HEK293 (cell line): ENCODE data around the gene SAMD13.
A peak's percentile ranks its signal among the peaks of the same experiment; 100 is the strongest.

Source experiments
- CTCF ChIA-PET: fragments of 350-600 bp; formaldehyde crosslinking; extraction: SDS; loops from one replicate; lab custom pipeline; 2021; ENCODE audit warnings: antibody characterized with exemption; lab: Yijun Ruan, JAX
- POLR2A ChIA-PET: fragments of 300-600 bp; formaldehyde crosslinking; extraction: SDS; loops from one replicate; lab custom pipeline; 2020; ENCODE audit warnings: antibody characterized with exemption, inconsistent platforms; lab: Yijun Ruan, JAX
- H3K27ac ChIP-seq: fragments of 200-500 bp; sonication (Bioruptor generic); 2 replicates; pipeline ENCODE4 v1.5.1; 2014; ENCODE audit warnings: low read depth, low read length, control low read depth, inconsistent platforms; ENCODE audit errors: extremely low read depth
- H3K36me3 ChIP-seq, 2 experiments: fragments of 200-500 bp in 1 of 2; sonication (Bioruptor generic) in 1 of 2; 1 replicate in 1 of 2; 2 replicates in 1 of 2; pipeline ENCODE4 v1.5.1; 2014 to 2017; ENCODE audit warnings: inconsistent platforms in 2 of 2, low read length in 2 of 2; ENCODE audit not compliant: control insufficient read depth in 2 of 2, insufficient read depth in 1 of 2
- H3K4me1 ChIP-seq: fragments of 200-500 bp; sonication (Bioruptor generic); 2 replicates; pipeline ENCODE4 v1.5.1; 2014; ENCODE audit warnings: mild to moderate bottlenecking, low read length, inconsistent platforms; ENCODE audit not compliant: control insufficient read depth, insufficient read depth
- H3K4me3 ChIP-seq: 2 replicates; pipeline ENCODE4 v1.5.1; 2011; ENCODE audit warnings: low read depth, mild to moderate bottlenecking, control low read depth, low read length, moderate library complexity
- H3K9me3 ChIP-seq: fragments of 200-500 bp; sonication (Bioruptor generic); 2 replicates; pipeline ENCODE4 v1.5.1; 2014; ENCODE audit warnings: low read depth, low read length, inconsistent platforms; ENCODE audit not compliant: control insufficient read depth, insufficient read depth
- EGR2 ChIP-seq: fragments of 450-650 bp; formaldehyde crosslinking; IDR thresholded peaks from 2 replicates; pipeline ENCODE4 v1.5.1; 2016; ENCODE audit warnings: low read depth, missing biosample characterization, missing genetic modification characterization
- GLIS2 ChIP-seq: fragments of 450-650 bp; formaldehyde crosslinking; IDR thresholded peaks from 2 replicates; pipeline ENCODE4 v1.5.1; 2016; ENCODE audit warnings: missing biosample characterization, missing genetic modification characterization
- KLF1 ChIP-seq: fragments of 450-650 bp; formaldehyde crosslinking; IDR thresholded peaks from 2 replicates; pipeline ENCODE4 v1.5.1; 2016; ENCODE audit warnings: missing biosample characterization, missing genetic modification characterization
- KLF9 ChIP-seq: fragments of 450-650 bp; formaldehyde crosslinking; IDR thresholded peaks from 2 replicates; pipeline ENCODE4 v1.5.1; 2016; ENCODE audit warnings: missing biosample characterization, missing genetic modification characterization, low read depth
- PRDM1 ChIP-seq: fragments of 450-650 bp; formaldehyde crosslinking; IDR thresholded peaks from 2 replicates; pipeline ENCODE4; 2016; ENCODE audit warnings: missing biosample characterization, missing genetic modification characterization
- SCRT2 ChIP-seq: fragments of 450-650 bp; formaldehyde crosslinking; IDR thresholded peaks from 2 replicates; pipeline ENCODE4 v1.5.1; 2016; ENCODE audit warnings: missing biosample characterization, missing genetic modification characterization
- SP2 ChIP-seq: fragments of 450-650 bp; formaldehyde crosslinking; IDR thresholded peaks from 2 replicates; pipeline ENCODE4 v1.5.1; 2016; ENCODE audit warnings: missing biosample characterization, missing genetic modification characterization
- SP3 ChIP-seq: fragments of 450-650 bp; formaldehyde crosslinking; IDR thresholded peaks from 2 replicates; pipeline ENCODE4 v1.5.1; 2016; ENCODE audit warnings: missing biosample characterization, missing genetic modification characterization
- ZBTB17 ChIP-seq: fragments of 450-650 bp; formaldehyde crosslinking; IDR thresholded peaks from 2 replicates; pipeline ENCODE4 v1.5.1; 2016; ENCODE audit warnings: missing biosample characterization, missing genetic modification characterization
- ZEB2 ChIP-seq: fragments of 450-650 bp; formaldehyde crosslinking; IDR thresholded peaks from 2 replicates; pipeline ENCODE4 v1.5.1; 2016; ENCODE audit warnings: missing biosample characterization, missing genetic modification characterization
- ZIC2 ChIP-seq: fragments of 450-650 bp; formaldehyde crosslinking; IDR thresholded peaks from 2 replicates; pipeline ENCODE4 v1.5.1; 2016; ENCODE audit warnings: missing biosample characterization, missing genetic modification characterization
- ZNF274 ChIP-seq, 2 experiments: fragments of 200-500 bp in 1 of 2; fragments of 450-650 bp in 1 of 2; sonication (Bioruptor generic) in 1 of 2; formaldehyde crosslinking in 1 of 2; IDR thresholded peaks; 2 replicates each; pipeline versions ENCODE4 v1.5.1 to v1.6.1; 2014 to 2016; ENCODE audit warnings: borderline replicate concordance in 1 of 2, inconsistent platforms in 1 of 2, low read length in 1 of 2, missing biosample characterization in 1 of 2, missing genetic modification characterization in 1 of 2
- ZNF302 ChIP-seq: fragments of 450-650 bp; formaldehyde crosslinking; IDR thresholded peaks from 2 replicates; pipeline ENCODE4 v1.5.1; 2016; ENCODE audit warnings: missing biosample characterization, missing genetic modification characterization, low read depth
- ZNF335 ChIP-seq: fragments of 450-650 bp; formaldehyde crosslinking; conservative IDR thresholded peaks from 2 replicates; pipeline ENCODE4 v1.5.1; 2016; ENCODE audit warnings: missing biosample characterization, missing genetic modification characterization
- ZNF354C ChIP-seq: fragments of 450-650 bp; formaldehyde crosslinking; IDR thresholded peaks from 2 replicates; pipeline ENCODE4 v1.5.1; 2016; ENCODE audit warnings: missing biosample characterization, missing genetic modification characterization, low read depth, borderline replicate concordance
- ZNF501 ChIP-seq: fragments of 450-650 bp; formaldehyde crosslinking; IDR thresholded peaks from 2 replicates; pipeline ENCODE4 v1.5.1; 2016; ENCODE audit warnings: missing biosample characterization, missing genetic modification characterization
- ZNF514 ChIP-seq: fragments of 450-650 bp; formaldehyde crosslinking; IDR thresholded peaks from 2 replicates; pipeline ENCODE4 v1.5.1; 2016; ENCODE audit warnings: missing biosample characterization, missing genetic modification characterization
- ZNF558 ChIP-seq: fragments of 450-650 bp; formaldehyde crosslinking; IDR thresholded peaks from 2 replicates; pipeline ENCODE4 v1.5.1; 2016; ENCODE audit warnings: missing biosample characterization, missing genetic modification characterization
- ZNF629 ChIP-seq: fragments of 450-650 bp; formaldehyde crosslinking; IDR thresholded peaks from 2 replicates; pipeline ENCODE4 v1.5.1; 2017; ENCODE audit warnings: missing biosample characterization, missing genetic modification characterization
- ZNF701 ChIP-seq: fragments of 450-650 bp; formaldehyde crosslinking; IDR thresholded peaks from 2 replicates; pipeline ENCODE4 v1.5.1; 2016; ENCODE audit warnings: missing biosample characterization, missing genetic modification characterization
- TF ChIP-seq, protein P1 (sequence below): IDR thresholded peaks from 2 replicates; pipeline ENCODE4 v1.6.1; 2011; ENCODE audit warnings: mild to moderate bottlenecking, low read depth, low read length, borderline replicate concordance
- TF ChIP-seq, protein P2 (sequence below): fragments of 450-650 bp; formaldehyde crosslinking; IDR thresholded peaks from 2 replicates; pipeline ENCODE4 v1.5.1; 2016; ENCODE audit warnings: missing biosample characterization, missing genetic modification characterization
- TF ChIP-seq, protein P3 (sequence below): fragments of 450-650 bp; formaldehyde crosslinking; IDR thresholded peaks from 2 replicates; pipeline ENCODE4 v1.5.1; 2016; ENCODE audit warnings: missing biosample characterization, missing genetic modification characterization, low read depth
- TF ChIP-seq, protein P4 (sequence below): fragments of 450-650 bp; formaldehyde crosslinking; optimal IDR thresholded peaks from 2 replicates; pipeline ENCODE3; 2016; ENCODE audit warnings: missing biosample characterization, mild to moderate bottlenecking, missing genetic modification characterization
- TF ChIP-seq, protein P5 (sequence below): fragments of 450-650 bp; formaldehyde crosslinking; IDR thresholded peaks from 2 replicates; pipeline ENCODE4 v1.5.1; 2016; ENCODE audit warnings: missing biosample characterization, missing genetic modification characterization
- TF ChIP-seq, protein P6 (sequence below): fragments of 450-650 bp; formaldehyde crosslinking; IDR thresholded peaks from 2 replicates; pipeline ENCODE4 v1.5.1; 2016; ENCODE audit warnings: missing biosample characterization, missing genetic modification characterization

Gene SAMD13

DNA sequence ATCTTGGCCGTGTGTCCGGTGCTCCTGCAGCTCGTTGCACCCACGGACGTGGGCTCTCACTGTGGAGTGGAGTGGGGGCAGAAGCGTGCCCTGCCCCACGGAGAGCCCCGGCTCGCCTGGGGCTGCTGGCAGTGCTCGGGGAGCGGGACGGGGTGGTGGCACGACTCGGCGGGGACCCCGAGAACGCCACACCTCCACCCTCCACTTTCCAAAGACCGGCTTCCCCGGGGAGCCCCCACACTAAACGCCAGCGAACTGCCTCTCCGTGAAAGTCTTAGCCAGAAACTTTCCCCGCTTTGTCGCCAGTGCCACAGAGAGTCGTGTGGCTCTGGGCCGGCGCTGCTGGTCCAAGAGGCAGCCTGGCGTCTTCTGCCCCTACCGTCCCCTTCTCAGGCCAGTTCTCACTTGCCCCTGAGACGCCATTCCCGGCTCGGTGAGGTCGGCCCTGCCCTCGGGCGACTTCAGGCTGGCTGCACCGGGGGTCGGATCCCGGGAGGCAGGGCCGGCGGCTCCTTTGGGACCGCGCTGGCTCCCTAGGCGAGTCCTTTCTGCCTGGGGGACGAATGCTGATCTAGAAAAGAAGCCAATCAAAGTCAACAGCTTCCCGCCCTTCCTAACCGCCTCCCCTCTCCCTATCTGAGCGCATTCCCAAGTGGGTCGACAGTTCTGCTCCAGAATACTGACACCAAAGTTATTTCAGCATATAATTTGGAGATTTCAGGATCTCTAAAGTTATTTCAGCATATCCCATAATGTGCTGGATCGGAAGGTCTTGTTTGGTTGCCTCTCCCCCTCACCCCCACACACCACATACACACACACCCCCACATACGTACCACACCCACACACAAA, 2.6 kb upstream of the SAMD13 start:
- POLR2A ChIA-PET, result interaction anchor here (0.8 to 1.7 kb wide), 2 partner anchors 9 to 307 kb away, joined by 3 read pairs; no protein-coding TSS in a partner anchor
- H3K27ac ChIP-seq, result peak overlapping the region; percentile 86; the same call in 1 of the 2 replicates
- H3K4me3 ChIP-seq, result peak overlapping the region; percentile 90
- H3K36me3 ChIP-seq, result no peaks in the 10 kb centered on the region
- H3K9me3 ChIP-seq, result no peaks in the 10 kb centered on the region
- CTCF ChIA-PET, result interaction anchor here (0.6 to 1.3 kb wide), 6 partner anchors 10 to 134 kb away, joined by 3 to 6 read pairs (median 3); no protein-coding TSS in a partner anchor
- H3K4me1 ChIP-seq, result peaks cover 3% of the 10 kb centered on the region; the same call in 1 of the 2 replicates
- TF ChIP-seq KLF1 (tag by site-specific recombination), result peak; percentile 65; the same call in 1 of the 2 replicates
- no peak for TF ChIP-seq ZNF701
- TF ChIP-seq, protein P1, sequence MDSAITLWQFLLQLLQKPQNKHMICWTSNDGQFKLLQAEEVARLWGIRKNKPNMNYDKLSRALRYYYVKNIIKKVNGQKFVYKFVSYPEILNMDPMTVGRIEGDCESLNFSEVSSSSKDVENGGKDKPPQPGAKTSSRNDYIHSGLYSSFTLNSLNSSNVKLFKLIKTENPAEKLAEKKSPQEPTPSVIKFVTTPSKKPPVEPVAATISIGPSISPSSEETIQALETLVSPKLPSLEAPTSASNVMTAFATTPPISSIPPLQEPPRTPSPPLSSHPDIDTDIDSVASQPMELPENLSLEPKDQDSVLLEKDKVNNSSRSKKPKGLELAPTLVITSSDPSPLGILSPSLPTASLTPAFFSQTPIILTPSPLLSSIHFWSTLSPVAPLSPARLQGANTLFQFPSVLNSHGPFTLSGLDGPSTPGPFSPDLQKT, result no peak
- TF ChIP-seq, protein P2, sequence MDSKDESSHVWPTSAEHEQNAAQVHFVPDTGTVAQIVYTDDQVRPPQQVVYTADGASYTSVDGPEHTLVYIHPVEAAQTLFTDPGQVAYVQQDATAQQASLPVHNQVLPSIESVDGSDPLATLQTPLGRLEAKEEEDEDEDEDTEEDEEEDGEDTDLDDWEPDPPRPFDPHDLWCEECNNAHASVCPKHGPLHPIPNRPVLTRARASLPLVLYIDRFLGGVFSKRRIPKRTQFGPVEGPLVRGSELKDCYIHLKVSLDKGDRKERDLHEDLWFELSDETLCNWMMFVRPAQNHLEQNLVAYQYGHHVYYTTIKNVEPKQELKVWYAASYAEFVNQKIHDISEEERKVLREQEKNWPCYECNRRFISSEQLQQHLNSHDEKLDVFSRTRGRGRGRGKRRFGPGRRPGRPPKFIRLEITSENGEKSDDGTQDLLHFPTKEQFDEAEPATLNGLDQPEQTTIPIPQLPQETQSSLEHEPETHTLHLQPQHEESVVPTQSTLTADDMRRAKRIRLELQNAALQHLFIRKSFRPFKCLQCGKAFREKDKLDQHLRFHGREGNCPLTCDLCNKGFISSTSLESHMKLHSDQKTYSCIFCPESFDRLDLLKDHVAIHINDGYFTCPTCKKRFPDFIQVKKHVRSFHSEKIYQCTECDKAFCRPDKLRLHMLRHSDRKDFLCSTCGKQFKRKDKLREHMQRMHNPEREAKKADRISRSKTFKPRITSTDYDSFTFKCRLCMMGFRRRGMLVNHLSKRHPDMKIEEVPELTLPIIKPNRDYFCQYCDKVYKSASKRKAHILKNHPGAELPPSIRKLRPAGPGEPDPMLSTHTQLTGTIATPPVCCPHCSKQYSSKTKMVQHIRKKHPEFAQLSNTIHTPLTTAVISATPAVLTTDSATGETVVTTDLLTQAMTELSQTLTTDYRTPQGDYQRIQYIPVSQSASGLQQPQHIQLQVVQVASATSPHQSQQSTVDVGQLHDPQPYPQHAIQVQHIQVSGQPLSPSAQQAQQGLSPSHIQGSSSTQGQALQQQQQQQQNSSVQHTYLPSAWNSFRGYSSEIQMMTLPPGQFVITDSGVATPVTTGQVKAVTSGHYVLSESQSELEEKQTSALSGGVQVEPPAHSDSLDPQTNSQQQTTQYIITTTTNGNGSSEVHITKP (tag by site-specific recombination), result peak; percentile 83
- peak; percentile 87 for TF ChIP-seq ZBTB17 (tag by site-specific recombination)
- TF ChIP-seq ZIC2 (tag by site-specific recombination), result peak; percentile 81
- TF ChIP-seq ZNF335, result peak; percentile 99
- no peak for TF ChIP-seq ZNF558 (tag by site-specific recombination)
- peak; percentile 30; the same call in 1 of the 2 replicates for TF ChIP-seq SCRT2 (tag by site-specific recombination)
- TF ChIP-seq ZNF302 (tag by site-specific recombination), result 0 out of 2 replicates have a peak, but pooled peaks have one; percentile 7
- peak; percentile 95 for TF ChIP-seq KLF9 (tag by site-specific recombination)
- peak; percentile 56; the same call in 1 of the 2 replicates for TF ChIP-seq ZNF501 (tag by site-specific recombination)
- TF ChIP-seq, protein P3, sequence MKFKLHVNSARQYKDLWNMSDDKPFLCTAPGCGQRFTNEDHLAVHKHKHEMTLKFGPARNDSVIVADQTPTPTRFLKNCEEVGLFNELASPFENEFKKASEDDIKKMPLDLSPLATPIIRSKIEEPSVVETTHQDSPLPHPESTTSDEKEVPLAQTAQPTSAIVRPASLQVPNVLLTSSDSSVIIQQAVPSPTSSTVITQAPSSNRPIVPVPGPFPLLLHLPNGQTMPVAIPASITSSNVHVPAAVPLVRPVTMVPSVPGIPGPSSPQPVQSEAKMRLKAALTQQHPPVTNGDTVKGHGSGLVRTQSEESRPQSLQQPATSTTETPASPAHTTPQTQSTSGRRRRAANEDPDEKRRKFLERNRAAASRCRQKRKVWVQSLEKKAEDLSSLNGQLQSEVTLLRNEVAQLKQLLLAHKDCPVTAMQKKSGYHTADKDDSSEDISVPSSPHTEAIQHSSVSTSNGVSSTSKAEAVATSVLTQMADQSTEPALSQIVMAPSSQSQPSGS (tag by site-specific recombination), result no peak
- peak; percentile 25; the same call in 1 of the 2 replicates for TF ChIP-seq SP2 (tag by site-specific recombination)
- TF ChIP-seq, protein P4, sequence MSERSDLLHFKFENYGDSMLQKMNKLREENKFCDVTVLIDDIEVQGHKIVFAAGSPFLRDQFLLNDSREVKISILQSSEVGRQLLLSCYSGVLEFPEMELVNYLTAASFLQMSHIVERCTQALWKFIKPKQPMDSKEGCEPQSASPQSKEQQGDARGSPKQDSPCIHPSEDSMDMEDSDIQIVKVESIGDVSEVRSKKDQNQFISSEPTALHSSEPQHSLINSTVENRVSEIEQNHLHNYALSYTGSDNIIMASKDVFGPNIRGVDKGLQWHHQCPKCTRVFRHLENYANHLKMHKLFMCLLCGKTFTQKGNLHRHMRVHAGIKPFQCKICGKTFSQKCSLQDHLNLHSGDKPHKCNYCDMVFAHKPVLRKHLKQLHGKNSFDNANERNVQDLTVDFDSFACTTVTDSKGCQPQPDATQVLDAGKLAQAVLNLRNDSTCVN (tag by site-specific recombination), result peak; percentile 79
- peak; percentile 98 for TF ChIP-seq EGR2 (tag by site-specific recombination)
- TF ChIP-seq PRDM1 (tag by site-specific recombination), result peak; percentile 91
- TF ChIP-seq GLIS2 (tag by site-specific recombination), result peak; percentile 87
- TF ChIP-seq, protein P5, sequence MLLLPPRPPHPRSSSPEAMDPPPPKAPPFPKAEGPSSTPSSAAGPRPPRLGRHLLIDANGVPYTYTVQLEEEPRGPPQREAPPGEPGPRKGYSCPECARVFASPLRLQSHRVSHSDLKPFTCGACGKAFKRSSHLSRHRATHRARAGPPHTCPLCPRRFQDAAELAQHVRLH (tag by site-specific recombination), result 0 out of 2 replicates have a peak, but pooled peaks have one; percentile 12
- 0 out of 2 replicates have a peak, but pooled peaks have one; percentile 35 for TF ChIP-seq ZNF629 (tag by site-specific recombination)
- TF ChIP-seq SP3 (tag by site-specific recombination), result no peak; the same call in 1 of the 2 replicates
- no peak for TF ChIP-seq ZNF354C (tag by site-specific recombination)
- TF ChIP-seq, protein P6, sequence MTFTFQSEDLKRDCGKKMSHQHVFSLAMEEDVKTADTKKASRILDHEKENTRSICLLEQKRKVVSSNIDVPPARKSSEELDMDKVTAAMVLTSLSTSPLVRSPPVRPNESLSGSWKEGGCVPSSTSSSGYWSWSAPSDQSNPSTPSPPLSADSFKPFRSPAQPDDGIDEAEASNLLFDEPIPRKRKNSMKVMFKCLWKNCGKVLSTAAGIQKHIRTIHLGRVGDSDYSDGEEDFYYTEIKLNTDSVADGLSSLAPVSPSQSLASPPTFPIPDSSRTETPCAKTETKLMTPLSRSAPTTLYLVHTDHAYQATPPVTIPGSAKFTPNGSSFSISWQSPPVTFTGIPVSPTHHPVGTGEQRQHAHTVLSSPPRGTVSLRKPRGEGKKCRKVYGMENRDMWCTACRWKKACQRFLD, result 0 out of 2 replicates have a peak, but pooled peaks have one; percentile 17
- TF ChIP-seq ZNF274 (IDR thresholded peaks at IDR 0.05; ENCODE audit: low read length), result no peak
- TF ChIP-seq ZNF274 (tag by site-specific recombination; IDR thresholded peaks at IDR 0.05; ENCODE audit: borderline replicate concordance), result no peak
- peak; percentile 57; the same call in 1 of the 2 replicates for TF ChIP-seq ZEB2
- no peak for TF ChIP-seq ZNF514
